Lower leg skin (tissue), 3 donors: ENCODE results near the gene LRSAM1.

ENCODE experiments used
- CTCF ChIP-seq, 3 donors: fragments of 450-650 bp; IDR thresholded peaks; one replicate each; pipeline ENCODE4 v1.5.1; 2016; ENCODE audit warnings: antibody characterized with exemption in 3 of 3, mild to moderate bottlenecking in 3 of 3, moderate library complexity in 2 of 3
- POLR2A ChIP-seq, 2 donors: fragments of 450-650 bp; IDR thresholded peaks; one replicate each; pipeline ENCODE4 v1.6.1; 2016 to 2017; ENCODE audit warnings: antibody characterized with exemption in 2 of 2, mild to moderate bottlenecking in 1 of 2, moderate library complexity in 1 of 2

- no peak for TF ChIP-seq POLR2A (IDR thresholded peaks at IDR 0.05)
- TF ChIP-seq CTCF (IDR thresholded peaks at IDR 0.05) = no peak
Observed at GRCh38 chr9:127444921-127445850, 6.1 kb upstream of the LRSAM1 start.
